ENCODE data around the gene HBE1.
"Not testable (repeated sequence)": the region's sequence is repeated elsewhere in the genome, so short reads cannot be mapped to it uniquely, and the experiment has no call there.

The HBE1 gene

DNA sequence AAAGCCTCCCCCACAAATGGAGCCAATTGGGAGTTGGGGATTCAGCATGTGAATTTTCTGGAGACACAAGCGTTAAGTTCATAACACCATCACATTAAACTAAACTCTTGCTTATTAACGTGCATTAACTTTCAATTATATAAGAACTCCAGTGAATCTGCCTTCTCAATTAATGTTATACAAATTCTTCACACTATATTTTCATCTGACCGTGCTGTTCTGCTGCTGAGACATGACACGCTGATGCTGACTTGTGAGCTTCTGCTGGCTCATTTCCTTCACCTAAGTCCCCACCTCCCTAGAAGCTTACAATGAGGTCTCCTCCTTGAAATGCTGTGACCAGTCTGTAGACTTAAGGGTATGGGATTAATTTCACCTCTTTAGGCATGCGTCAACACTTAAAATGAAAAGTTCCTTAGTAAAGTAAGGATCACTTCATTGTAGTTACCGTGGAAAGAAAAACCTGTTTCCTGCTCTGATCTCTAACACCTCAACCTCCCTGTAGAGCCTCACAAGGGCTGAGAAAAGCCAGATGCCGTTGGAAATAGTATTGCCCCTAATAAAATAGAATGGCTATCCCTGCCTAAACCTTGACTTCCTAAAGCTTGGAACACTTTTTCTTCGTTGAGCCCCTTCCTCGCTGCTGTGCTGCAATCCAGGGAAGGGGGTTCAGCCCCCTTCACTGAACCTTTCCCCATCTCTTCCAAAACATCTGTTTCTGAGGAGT, 17.4 kb downstream of the HBE1 start:
- no peak for DNase-seq

DNA sequence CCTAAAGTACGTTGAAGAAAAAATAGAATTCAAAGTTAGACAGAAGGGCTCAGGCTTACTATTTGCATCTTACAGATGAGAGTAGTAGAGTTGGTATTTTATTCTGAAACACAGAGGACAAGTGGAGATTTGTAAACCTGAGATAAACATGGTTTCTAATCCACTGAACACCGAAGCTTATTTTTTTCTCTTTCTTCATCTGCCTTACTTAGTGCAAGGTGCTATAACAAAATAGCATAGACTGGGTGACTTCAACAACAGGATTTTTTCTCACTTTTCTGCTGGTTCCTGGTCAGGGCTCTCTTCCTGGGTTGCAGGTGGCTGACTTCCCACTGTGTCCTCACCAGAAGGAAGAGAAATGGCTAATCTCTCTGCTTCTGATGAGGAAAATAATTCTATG, 18.0 kb downstream of the HBE1 start:
- DNase-seq, result no peak

- no peak for DNase-seq
Measured at GRCh38 chr11:5250543-5251204, 19.1 kb downstream of the HBE1 start.

DNA sequence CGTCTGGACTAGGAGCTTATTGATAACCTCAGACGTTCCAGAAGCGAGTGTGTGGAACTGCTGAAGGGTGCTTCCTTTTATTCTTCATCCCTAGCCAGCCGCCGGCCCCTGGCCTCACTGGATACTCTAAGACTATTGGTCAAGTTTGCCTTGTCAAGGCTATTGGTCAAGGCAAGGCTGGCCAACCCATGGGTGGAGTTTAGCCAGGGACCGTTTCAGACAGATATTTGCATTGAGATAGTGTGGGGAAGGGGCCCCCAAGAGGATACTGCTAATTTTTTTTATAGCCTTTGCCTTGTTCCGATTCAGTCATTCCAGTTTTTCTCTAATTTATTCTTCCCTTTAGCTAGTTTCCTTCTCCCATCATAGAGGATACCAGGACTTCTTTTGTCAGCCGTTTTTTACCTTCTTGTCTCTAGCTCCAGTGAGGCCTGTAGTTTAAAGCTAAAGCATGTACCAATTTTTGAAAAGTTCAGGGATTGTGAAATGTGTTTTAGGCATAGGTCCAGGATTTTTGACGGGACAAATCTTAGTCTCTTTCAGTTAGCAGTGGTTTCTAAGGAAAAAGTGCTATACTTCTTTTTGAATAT, 19.8 kb downstream of the HBE1 start, which contains the start of gene HBG1:
Gene HBG1, minus strand, starts transcription at position 51 of the 590 bp plus-strand sequence. CDS start 53 bp downstream, outside the sequence.
- DNase-seq, result not testable (repeated sequence)

- DNase-seq, result not testable (repeated sequence)
Measured at GRCh38 chr11:5248498-5248897, 21.2 kb downstream of the HBE1 start.

DNA sequence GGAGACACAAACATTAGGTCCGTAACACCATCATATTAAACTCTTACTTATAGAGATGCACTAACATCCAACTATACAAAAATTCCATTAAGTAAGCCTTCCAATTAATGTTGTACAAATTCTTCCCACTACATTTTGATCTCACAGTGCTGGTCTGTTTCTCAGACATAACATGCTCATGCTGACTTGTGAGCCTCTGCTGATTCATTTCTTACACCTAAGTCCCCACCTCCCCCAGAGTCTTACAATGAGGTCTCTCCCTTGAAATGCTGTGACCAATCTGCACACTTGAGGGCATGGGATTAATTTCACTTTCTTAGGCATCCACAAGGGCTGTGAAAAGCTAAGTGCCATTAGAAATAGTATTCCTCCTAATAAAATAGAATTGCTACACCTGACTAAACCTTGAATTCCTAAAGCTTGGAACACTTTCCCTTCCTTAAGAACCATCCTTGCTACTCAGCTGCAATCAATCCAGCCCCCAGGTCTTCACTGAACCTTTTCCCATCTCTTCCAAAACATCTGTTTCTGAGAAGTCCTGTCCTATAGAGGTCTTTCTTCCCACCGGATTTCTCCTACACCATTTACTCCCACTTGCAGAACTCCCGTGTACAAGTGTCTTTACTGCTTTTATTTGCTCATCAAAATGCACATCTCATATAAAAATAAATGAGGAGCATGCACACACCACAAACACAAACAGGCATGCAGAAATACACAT, 22.1 kb downstream of the HBE1 start:
- DNase-seq, result no peak

DNA sequence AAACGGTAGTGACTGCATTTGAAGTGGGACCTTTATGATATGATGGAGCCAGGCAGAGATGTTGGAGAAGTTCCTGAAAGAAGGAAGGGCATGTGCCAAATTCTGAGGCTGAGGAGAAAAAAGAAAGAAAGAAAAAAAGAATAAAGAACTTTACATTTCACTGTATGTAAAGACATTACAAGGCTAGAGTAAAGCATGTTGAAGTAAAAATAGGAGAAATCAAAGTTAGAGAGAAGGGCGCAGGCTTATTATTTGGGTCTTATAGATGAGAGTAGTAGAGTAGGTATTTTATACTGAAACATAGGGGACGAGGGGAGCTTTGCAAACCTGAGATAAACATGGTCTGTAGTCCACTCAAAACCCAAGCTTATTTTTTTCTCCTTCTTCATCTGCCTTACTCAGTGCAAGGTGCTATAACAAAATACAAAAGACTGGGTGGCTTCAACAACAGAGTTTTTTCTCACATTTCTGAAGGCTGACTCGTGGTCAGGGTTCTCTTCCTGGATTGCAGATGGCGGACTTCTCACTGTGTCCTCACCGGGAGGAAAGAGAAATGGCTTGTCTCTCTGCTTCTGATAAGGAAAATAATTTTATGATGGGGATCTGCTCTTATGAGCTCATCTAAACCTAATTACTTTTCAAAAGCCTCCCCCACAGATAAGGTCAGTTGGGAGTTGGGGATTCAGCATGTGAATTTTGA, 22.8 kb downstream of the HBE1 start:
- DNase-seq, result no peak

- no peak for DNase-seq
Measured at GRCh38 chr11:5245155-5245554, 24.6 kb downstream of the HBE1 start.

- no peak for DNase-seq
Measured at GRCh38 chr11:5243816-5244180, 25.9 kb downstream of the HBE1 start.

GRCh38 chr11:5242933-5243815, 26.6 kb downstream of the HBE1 start:
- no peak for DNase-seq

DNA sequence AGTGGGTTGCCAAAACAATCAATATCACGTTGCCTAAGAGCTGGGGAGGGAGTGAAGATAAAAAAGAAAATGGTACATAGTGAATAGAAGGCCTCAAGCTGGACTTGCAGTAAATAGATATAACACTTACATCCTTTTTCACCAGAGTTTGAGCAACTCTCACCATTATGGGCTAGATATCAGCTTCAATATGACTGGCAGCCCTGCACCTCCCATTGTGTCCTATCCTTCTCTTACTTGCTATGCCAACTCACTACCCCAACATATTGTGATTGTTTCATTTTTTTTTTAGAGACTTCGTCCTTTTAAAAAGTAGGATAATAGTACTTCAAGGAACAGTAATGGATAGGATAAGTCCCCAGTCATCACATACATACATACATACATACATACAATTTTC, 27.5 kb downstream of the HBE1 start:
- DNase-seq, result no peak

GRCh38 chr11:5241458-5241857, 28.3 kb downstream of the HBE1 start:
- no peak for DNase-seq

- no peak for DNase-seq
Measured at GRCh38 chr11:5240458-5240857, 29.3 kb downstream of the HBE1 start.

- DNase-seq, result no peak
Measured at GRCh38 chr11:5240056-5240455, 29.7 kb downstream of the HBE1 start.

DNA sequence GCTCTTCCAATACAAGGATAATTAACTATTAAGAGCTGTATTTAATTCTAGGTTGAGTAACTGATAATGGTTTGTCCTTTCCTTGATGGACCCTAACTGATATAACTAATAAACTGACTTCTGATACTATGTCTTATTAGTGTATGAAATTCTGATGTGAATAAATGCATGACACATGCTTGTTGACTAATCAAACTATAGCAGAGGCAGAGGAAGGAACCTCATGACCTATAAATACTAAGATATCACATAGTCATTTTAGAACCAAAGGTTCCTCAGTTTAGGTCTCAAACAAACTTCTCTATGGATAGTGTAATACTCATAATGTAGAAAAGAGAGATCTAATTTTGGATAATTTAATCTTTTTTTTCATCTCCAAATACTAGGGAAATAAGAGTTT, 30.7 kb downstream of the HBE1 start:
- DNase-seq, result no peak

DNA sequence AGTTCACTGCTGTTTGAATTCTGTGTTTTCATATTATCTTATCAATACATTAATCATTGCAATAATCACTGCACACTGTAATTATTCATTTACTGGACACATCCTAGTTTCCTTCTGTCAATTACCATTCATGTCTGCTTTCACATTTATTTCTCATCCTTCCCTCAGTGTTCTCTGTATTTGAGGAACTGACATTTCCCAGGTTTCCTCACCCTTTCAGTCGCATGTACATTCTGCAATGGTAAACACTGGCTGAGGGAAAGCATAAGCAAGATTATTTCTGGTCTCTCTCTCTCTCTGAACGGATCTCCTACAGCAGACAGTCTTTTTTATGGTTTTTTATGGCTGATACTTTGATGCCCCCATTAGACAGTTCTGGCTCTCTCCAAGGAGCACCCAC, 31.3 kb downstream of the HBE1 start:
- DNase-seq, result no peak

DNA sequence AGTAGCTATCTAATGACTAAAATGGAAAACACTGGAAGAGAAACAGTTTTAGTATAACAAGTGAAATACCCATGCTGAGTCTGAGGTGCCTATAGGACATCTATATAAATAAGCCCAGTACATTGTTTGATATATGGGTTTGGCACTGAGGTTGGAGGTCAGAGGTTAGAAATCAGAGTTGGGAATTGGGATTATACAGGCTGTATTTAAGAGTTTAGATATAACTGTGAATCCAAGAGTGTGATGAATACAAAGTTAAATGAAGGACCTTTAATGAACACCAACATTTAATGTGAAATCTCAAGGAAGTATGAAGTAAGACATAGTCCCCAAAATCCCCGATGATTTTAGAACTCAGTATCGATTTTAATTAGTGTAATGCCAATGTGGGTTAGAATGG, 32.3 kb downstream of the HBE1 start:
- DNase-seq, result no peak

DNA sequence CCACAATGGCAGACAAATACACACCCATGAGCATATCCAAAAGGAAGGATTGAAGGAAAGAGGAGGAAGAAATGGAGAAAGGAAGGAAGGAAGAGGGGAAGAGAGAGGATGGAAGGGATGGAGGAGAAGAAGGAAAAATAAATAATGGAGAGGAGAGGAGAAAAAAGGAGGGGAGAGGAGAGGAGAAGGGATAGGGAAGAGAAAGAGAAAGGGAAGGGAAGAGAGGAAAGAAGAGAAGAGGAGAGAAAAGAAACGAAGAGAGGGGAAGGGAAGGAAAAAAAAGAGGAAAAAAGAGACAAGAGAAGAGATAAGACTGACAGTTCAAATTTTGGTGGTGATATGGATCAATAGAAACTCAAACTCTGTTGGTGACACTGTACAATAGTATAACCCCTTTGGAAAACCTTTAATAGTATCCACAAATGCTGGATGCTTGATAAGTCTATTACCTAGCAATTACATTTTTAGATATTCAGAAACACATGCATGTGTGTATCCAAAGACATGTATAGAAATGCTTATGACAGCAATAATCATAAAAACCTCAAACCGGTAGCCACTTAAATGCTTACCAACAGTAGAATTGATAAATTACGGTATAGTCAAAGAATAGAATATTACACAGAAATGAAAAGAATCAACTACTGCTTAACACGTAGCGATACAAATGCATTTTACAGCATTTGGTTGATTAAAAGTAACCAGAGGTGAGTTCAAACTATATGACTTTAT, 34.2 kb downstream of the HBE1 start:
- DNase-seq, result no peak

GRCh38 chr11:5234381-5234834, 35.3 kb downstream of the HBE1 start, which contains the start of gene HBD:
Gene HBD, minus strand, starts transcription at chr11:5234483. Its CDS starts 50 bp downstream, at chr11:5234433.
- no peak for DNase-seq

GRCh38 chr11:5233307-5233706, 36.4 kb downstream of the HBE1 start:
- no peak for DNase-seq

DNA sequence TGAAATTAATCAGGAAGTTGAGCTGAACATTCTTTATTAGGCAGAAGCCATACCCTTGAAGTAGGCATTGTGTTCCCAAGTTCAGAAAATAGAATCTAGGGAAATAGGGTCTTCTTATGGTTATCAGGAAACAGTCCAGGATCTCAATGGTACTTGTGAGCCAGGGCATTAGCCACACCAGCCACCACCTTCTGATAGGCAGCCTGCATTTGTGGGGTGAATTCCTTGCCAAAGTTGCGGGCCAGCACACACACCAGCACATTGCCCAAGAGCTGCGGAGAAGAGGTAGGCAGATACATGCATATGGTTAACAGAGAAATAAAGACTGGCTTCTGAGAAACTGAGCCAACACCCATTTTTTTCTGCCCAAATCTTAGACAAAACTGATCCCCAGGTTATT, 36.9 kb downstream of the HBE1 start:
- DNase-seq, result no peak

All from islet precursor cell (in vitro differentiated cells).